ENCODE data around the gene TNFRSF1B. TPM values are rescaled to one million over a fixed set of nuclear protein-coding genes. Genes with fewer than 3 reads are reported as not detected.

TNFRSF1B gene
- polyA plus RNA-seq, 1 donor (not counting 4 experiments of a cell fraction or from before 2014, with no cell fraction given): 0.04 TPM

- FAIRE-seq: no peak
- H3K27me3 ChIP-seq (ENCODE audit: control insufficient read depth, extremely low read depth, insufficient read depth, low read length): peaks cover 24% of the 10 kb centered on the region
- no peak overlapping the region for H3K9ac ChIP-seq (ENCODE audit: control insufficient read depth, extremely low read depth, insufficient read depth, low read length)
- H3K27ac ChIP-seq (ENCODE audit: control insufficient read depth, insufficient read depth, low read length): no peak overlapping the region
- no peaks in the 10 kb centered on the region for H3K9me3 ChIP-seq (ENCODE audit: control insufficient read depth, low read depth, low read length)
- no peak overlapping the region for H3K4me2 ChIP-seq (ENCODE audit: control insufficient read depth, extremely low read depth, insufficient read depth, low read depth, low read length)
- TF ChIP-seq, protein P1, sequence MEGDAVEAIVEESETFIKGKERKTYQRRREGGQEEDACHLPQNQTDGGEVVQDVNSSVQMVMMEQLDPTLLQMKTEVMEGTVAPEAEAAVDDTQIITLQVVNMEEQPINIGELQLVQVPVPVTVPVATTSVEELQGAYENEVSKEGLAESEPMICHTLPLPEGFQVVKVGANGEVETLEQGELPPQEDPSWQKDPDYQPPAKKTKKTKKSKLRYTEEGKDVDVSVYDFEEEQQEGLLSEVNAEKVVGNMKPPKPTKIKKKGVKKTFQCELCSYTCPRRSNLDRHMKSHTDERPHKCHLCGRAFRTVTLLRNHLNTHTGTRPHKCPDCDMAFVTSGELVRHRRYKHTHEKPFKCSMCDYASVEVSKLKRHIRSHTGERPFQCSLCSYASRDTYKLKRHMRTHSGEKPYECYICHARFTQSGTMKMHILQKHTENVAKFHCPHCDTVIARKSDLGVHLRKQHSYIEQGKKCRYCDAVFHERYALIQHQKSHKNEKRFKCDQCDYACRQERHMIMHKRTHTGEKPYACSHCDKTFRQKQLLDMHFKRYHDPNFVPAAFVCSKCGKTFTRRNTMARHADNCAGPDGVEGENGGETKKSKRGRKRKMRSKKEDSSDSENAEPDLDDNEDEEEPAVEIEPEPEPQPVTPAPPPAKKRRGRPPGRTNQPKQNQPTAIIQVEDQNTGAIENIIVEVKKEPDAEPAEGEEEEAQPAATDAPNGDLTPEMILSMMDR (optimal IDR thresholded peaks at IDR 0.05 in 1 of 3, IDR thresholded peaks at IDR 0.05 in 1 of 3, conservative IDR thresholded peaks at IDR 0.05 in 1 of 3; ENCODE audit: extremely low read depth in 1 of 3, insufficient read depth in 2 of 3, low read length in 3 of 3): no peak
- TF ChIP-seq EZH2 (IDR thresholded peaks at IDR 0.05; ENCODE audit: low read length): no peak
- no peaks in the 10 kb centered on the region for H3K4me1 ChIP-seq (ENCODE audit: control insufficient read depth, extremely low read depth, insufficient read depth, low read length)
- H3K36me3 ChIP-seq (ENCODE audit: control insufficient read depth in 2 of 2, extremely low read depth in 1 of 2, insufficient read depth in 2 of 2, low read length in 2 of 2): no peaks in the 10 kb centered on the region
- H3K79me2 ChIP-seq (ENCODE audit: control insufficient read depth, insufficient read depth, low read length): no peaks in the 10 kb centered on the region
- no peak overlapping the region for H3K4me3 ChIP-seq (ENCODE audit: control insufficient read depth in 2 of 3, extremely low read depth in 1 of 3, insufficient read depth in 2 of 3, low read depth in 1 of 3, low read length in 3 of 3)
- no peaks in the 10 kb centered on the region for H3K9me1 ChIP-seq (ENCODE audit: control insufficient read depth, extremely low read depth, insufficient read depth, low read length)
- no peaks in the 10 kb centered on the region for H4K20me1 ChIP-seq (ENCODE audit: control insufficient read depth, extremely low read depth, insufficient read depth, low read length)
- no peak overlapping the region for H2AFZ ChIP-seq (ENCODE audit: control insufficient read depth, low read length)
- dilution Hi-C loops (cut with MboI; ENCODE audit: extremely low pct_ligation_motif_present, low sequenced_read_pairs): no loop called here
- DNase-seq (ENCODE audit: low read depth, low spot score): no peak
Measured at GRCh38 chr1:12125422-12126355, 41.1 kb upstream of the TNFRSF1B start.

- no peaks in the 10 kb centered on the region for H3K9me3 ChIP-seq (ENCODE audit: control insufficient read depth, low read depth, low read length)
- peaks cover 23% of the 10 kb centered on the region for H3K27me3 ChIP-seq (ENCODE audit: control insufficient read depth, extremely low read depth, insufficient read depth, low read length)
- no peak overlapping the region for H3K9ac ChIP-seq (ENCODE audit: control insufficient read depth, extremely low read depth, insufficient read depth, low read length)
- no peak overlapping the region for H2AFZ ChIP-seq (ENCODE audit: control insufficient read depth, low read length)
- TF ChIP-seq, protein P1 (optimal IDR thresholded peaks at IDR 0.05 in 1 of 3, IDR thresholded peaks at IDR 0.05 in 1 of 3, conservative IDR thresholded peaks at IDR 0.05 in 1 of 3; ENCODE audit: extremely low read depth in 1 of 3, insufficient read depth in 2 of 3, low read length in 3 of 3): no peak
- no peak for TF ChIP-seq EZH2 (IDR thresholded peaks at IDR 0.05; ENCODE audit: low read length)
- H3K36me3 ChIP-seq (ENCODE audit: control insufficient read depth in 2 of 2, extremely low read depth in 1 of 2, insufficient read depth in 2 of 2, low read length in 2 of 2): no peaks in the 10 kb centered on the region
- no peaks in the 10 kb centered on the region for H4K20me1 ChIP-seq (ENCODE audit: control insufficient read depth, extremely low read depth, insufficient read depth, low read length)
- H3K4me3 ChIP-seq (ENCODE audit: control insufficient read depth in 2 of 3, extremely low read depth in 1 of 3, insufficient read depth in 2 of 3, low read depth in 1 of 3, low read length in 3 of 3): no peak overlapping the region
- DNase-seq (ENCODE audit: low read depth, low spot score) (no peak), FAIRE-seq (no peak)
- no peaks in the 10 kb centered on the region for H3K4me1 ChIP-seq (ENCODE audit: control insufficient read depth, extremely low read depth, insufficient read depth, low read length)
- H3K4me2 ChIP-seq (ENCODE audit: control insufficient read depth, extremely low read depth, insufficient read depth, low read depth, low read length): no peak overlapping the region
- no peak overlapping the region for H3K27ac ChIP-seq (ENCODE audit: control insufficient read depth, insufficient read depth, low read length)
- H3K79me2 ChIP-seq (ENCODE audit: control insufficient read depth, insufficient read depth, low read length): no peaks in the 10 kb centered on the region
- dilution Hi-C loops (cut with MboI; ENCODE audit: extremely low pct_ligation_motif_present, low sequenced_read_pairs): no loop called here
- no peaks in the 10 kb centered on the region for H3K9me1 ChIP-seq (ENCODE audit: control insufficient read depth, extremely low read depth, insufficient read depth, low read length)
Measured at GRCh38 chr1:12126781-12127180, 40.0 kb upstream of the TNFRSF1B start.

Measured in keratinocyte (primary cell).